C4-2B (cell line): Measurements from ENCODE around the gene TXNDC8.

Experiments
- CTCF ChIP-seq: fragments of 450-650 bp; conservative IDR thresholded peaks from 2 replicates; pipeline ENCODE4 v1.5.1; 2017; ENCODE audit warnings: mild to moderate bottlenecking
- ZFX ChIP-seq: fragments of 450-650 bp; IDR thresholded peaks from 2 replicates; pipeline ENCODE4 v1.6.1; 2017

- TF ChIP-seq ZFX: no peak
- no peak for TF ChIP-seq CTCF
These were observed 28.0 kb downstream of the TXNDC8 start for GRCh38 chr9:110309681-110310080.
